CD4-positive, alpha-beta T cell treated with Interleukin-1 beta for 1 hour (primary cell): ENCODE measurements around the gene AAK1.
"Not testable (repeated sequence)": the region's sequence is repeated elsewhere in the genome, so short reads cannot be mapped to it uniquely, and the experiment has no call there.

Experiments used
- DNase-seq, 2 donors: peaks; one replicate each; pipeline ENCODE4 v3.0.0-alpha.2; 2020 to 2022

AAK1 gene

DNA sequence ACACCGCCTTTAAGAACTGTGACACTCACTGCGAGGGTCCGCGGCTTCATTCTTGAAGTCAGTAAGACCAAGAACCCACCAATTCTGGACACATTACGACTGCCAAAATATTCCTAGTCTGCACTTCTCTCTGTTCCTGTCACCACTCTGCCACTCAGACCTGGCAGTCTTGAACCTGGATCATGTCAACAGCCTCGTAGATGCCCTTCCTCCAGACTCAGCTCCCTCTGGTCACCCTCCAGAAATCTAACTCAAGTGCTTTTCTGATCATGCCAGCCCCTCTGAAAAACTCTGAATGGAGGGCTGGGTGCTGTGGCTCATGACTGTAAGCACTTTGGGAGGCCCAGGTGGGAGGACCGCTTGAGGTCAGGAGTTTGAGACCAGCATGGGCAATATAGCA, 20.3 kb downstream of the AAK1 start:
- DNase-seq: no peak

GRCh38 chr2:69622805-69623204, 20.7 kb downstream of the AAK1 start:
- not testable (repeated sequence) for DNase-seq

- DNase-seq: not testable (repeated sequence)
These were observed 21.5 kb downstream of the AAK1 start for GRCh38 chr2:69622017-69622540.

- DNase-seq: no peak
These were observed 22.1 kb downstream of the AAK1 start for GRCh38 chr2:69621440-69621839.

DNA sequence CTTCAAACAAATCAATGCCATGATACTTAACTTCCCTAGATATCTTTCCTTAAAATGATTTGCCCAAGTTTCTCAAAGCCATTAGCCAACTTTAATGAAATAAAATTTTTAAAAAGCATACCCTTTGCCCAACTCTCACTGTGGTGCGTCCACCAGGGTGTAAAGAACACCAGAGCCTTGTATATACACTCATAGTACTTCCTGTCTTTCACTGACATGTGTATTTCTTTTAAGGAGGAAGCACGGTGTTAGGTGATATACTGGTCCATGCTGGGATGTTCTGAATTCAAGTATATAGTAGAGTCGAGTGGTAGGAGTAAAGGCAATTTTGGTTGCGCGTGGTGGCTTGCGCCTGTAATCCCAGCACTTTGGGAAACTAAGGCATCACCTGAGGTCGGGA, 22.7 kb downstream of the AAK1 start:
- DNase-seq: no peak

GRCh38 chr2:69619725-69620124, 23.8 kb downstream of the AAK1 start:
- no peak for DNase-seq

DNA sequence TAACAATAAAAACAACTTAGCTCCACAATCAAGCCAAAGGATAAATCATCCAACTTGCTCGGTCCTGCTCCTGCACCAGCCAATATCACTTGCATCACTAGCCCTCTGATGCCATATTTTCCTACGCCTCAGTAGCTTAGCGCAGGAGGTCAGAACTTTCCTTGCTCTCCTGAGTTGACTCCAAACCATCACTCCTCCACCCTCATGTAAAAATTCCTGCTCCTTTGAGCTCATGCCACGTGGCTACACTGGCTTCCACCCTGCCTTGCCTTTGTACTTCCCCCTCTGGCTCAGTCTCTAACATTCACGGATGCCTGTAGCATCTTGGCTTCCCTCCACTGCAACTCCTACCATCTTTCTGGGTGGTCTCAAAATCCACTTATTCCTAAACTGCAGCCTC, 25.2 kb downstream of the AAK1 start:
- no peak for DNase-seq

GRCh38 chr2:69617744-69618143, 25.8 kb downstream of the AAK1 start:
- DNase-seq: no peak

GRCh38 chr2:69616755-69617154, 26.8 kb downstream of the AAK1 start:
- peak in 1 of 2 donors; percentile 38 for DNase-seq

- no peak for DNase-seq
These were observed 27.6 kb downstream of the AAK1 start for GRCh38 chr2:69615969-69616368.

GRCh38 chr2:69615078-69615625, 28.4 kb downstream of the AAK1 start:
- no peak for DNase-seq

DNA sequence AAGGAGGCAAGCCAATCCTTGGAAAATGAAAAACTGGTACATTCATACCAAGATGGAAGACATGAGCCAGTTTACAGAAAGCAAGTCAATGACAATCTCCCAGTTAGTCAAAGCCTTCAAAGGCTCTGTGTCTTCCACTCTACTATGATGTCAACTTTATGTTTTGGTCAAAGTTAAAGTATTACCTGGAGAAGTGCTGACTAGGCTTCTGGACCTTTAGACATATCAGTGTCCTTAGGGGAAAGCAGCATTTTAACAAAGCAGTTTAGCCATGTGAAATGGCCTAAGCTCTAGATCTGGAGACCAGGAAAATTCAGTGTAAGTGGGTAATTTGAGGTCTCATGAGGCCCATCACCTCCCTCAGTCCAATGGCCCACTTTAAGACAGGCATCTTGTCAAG, 30.8 kb downstream of the AAK1 start:
- DNase-seq: no peak

DNA sequence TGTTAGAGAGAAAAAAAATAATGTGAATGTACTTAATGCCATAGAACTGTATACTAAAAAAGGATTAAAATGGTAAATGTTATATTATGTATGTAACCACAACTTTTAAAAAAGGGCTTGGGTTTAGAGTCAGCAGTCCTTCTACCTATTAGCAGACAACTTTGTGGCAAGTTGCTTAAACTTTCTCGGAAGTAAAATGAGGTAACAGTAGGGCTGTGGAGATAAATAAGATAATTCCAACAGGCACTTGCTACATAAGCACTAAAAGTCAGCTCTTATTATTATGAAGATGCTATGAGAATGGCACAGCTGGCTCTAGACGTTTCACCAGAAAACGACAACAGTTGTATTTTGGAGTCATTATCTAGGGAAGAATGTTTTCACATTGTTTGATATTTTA, 31.3 kb downstream of the AAK1 start:
- DNase-seq: no peak

DNA sequence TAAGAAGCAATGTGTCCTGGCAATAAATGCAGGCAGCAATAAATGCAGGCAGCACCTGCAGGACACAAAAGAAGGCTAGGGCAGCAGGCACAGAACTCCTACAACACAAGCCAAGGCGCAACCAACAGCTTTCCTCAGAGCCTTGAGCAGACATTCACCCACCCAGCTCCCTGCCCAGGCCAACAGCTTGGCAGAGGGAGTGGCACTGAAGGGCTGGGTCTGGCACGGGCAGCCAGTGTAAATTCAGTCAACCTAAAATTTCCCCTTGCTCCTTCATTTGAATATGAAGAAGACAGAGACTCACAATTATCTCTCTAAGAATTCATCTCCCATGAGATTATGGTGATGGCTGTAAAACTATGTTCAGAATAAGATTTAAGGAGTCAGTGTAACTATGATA, 35.4 kb downstream of the AAK1 start:
- DNase-seq: no peak

GRCh38 chr2:69606771-69607170, 36.8 kb downstream of the AAK1 start:
- DNase-seq: not testable (repeated sequence)

DNA sequence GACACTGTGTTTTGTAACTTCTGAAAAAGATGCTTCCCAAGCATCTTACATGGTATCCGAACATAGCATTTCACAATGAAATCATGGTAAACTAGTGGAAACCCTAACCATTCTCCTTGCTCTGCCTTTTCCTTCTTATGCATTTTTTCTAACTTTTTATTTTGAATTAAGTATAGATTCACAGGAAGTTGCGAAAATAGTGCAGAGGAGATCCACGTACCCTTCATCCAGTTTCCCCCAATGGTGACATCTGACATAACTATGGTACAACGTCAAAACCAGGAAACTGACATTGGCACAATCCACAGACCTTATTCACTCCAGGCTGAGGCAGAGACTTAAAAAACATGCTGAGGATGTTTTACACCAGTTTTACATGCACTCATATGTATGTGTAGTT, 38.3 kb downstream of the AAK1 start:
- no peak for DNase-seq

- DNase-seq: no peak
These were observed 38.7 kb downstream of the AAK1 start for GRCh38 chr2:69604836-69605235.

DNA sequence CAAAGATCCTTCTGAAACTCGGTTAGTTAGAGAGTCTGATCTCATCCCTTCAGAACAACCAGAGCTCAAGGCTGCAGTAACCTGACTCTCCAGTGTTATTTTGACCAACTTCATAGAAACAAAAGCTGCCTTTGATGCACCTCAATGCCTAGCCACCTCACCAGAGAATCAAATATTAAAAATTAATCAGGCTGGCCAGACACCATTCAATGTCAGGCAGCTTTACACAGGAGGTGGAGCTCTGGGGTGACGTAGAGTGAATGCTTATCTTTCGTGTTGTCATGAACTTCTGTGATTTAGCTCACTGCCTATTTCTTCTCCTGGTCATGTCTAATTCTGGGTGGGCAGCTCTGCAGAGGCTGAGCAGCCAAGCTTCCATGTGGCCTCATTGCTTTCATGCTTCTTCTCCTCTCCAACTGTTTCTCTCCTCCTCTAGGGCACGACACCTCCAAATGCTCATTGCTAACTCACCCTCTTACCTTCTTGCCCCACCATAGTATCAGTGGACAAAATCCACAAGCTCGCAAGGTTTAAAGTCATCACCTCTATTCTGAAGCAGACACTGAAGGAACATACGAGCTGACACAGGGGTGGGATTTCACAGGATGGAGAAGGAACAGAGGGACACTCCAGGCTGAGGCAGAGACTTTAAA, 39.4 kb downstream of the AAK1 start:
- DNase-seq: no peak

DNA sequence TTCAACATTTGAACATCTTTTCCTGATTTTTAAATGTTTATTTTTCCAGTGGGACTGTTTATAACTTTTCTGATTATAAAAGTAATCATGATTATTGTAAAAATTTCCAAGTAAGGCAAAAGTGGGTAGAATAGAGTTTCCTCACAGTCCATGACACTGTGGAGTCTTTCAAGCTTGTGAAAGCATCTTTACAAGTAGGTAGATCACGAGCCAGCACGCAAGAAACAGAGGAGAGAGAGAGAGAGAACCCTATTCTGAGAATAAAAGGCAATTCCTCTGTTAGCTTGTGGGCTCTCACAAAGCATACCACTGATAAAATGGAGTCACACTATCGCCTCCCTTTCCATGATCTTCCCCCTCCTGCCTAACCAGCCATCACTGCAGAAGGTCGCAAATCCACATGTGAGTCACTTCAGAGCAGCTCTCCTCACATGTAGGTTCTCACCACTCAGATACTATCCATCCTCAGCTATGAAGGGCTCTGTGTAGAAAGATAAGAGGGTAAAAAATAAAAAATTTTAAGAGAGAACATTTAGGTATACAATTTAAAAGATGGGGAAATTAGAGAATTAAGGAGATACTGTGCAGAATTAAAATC, 40.3 kb downstream of the AAK1 start:
- DNase-seq: no peak

DNA sequence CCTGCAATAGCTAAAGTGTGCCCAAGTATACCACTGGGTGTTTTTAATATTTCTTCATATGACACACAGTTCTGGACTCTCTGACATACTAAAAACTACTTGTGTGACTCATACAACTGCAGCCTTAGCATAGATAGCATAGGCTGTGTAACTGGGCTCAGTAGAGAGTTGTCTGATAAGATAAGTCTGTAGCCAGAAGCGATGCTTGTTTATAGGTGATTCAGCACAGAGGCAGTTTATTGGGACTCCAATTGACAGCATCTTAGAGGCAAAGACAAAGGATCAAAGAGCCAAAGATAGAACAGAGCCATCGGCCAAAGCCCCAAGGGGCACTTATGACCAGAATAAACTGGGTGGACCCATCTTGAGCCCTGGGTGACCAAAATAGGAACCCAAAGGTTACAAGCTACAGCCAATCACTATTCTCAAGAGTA, 42.3 kb downstream of the AAK1 start:
- no peak for DNase-seq

- DNase-seq: no peak
These were observed 43.1 kb downstream of the AAK1 start for GRCh38 chr2:69600425-69600824.

DNA sequence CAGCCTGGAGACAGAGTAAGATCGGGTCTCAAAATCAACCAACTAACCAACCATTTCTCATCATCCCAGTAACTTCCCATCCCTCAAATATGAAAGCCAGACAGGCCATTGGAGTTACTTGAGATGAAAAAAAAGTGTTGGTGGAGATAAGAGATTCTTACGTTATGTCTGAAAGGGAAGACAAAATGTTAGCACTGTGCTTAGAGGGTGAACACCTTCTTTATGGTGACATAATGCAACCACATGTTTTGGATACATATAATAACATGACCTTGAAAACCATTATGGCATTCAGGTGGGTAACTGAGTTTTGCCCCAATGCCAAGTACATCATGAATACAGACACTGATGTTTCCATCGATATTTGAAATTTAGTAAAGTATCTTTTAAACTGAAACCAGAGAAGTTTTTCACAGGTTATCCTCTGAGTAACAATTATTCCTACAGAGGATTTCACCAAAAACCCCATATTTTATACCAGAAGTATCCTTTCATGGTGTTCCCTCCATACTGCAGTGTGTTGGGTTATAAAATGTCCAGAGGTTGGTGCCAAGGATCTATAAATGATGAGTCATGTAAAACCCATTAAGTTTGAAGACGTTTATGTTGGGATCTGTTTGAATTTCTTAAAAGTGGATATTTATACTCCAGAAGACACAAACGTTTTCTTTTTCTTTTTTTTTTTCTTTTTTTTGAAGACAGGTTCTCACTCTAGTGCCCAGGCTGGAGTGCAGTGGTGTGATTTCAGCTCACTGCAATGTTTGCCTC, 45.5 kb downstream of the AAK1 start:
- DNase-seq: no peak

DNA sequence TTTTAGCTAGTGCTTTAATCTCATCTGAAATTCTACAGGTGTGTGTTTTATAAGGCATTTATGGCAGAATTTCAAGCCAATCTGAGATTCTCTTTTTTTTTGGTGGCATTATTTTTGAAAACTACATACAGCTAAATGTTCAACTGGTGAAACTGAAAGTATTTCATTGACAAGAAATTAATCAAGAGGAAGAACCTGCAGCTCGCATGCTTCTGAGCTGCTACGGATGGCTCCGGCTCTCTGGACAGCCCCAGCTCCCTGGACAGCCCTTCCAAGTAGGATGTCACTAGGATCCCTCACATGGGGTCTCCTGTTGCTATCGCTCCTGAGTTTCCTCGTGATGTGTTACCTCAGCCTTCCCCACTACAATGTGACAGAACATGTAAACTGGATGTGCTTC, 46.4 kb downstream of the AAK1 start:
- DNase-seq: no peak

DNA sequence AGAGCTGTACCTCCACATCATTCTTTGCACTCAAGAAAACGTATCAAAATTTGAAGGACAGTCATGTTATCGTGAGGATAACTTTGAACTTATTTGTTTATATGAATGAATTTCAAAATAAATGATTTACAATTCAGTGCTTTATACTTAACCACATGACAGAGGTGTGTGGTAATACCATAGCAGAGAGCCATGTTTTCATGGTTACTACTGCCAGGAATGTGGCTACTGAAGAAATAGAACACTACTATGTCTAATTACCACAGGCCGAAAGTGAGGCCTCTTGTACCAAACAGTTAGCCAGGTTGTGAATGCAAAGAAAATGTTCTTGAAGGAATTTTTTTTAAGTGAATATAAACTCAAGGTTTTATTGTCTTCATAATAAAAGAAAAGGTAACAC, 49.2 kb downstream of the AAK1 start:
- DNase-seq: no peak
